Measurements from ENCODE around the gene PAQR9. TPM values are rescaled to one million over a fixed set of nuclear protein-coding genes. Genes with fewer than 3 reads are reported as not detected.

The PAQR9 gene
- total RNA-seq, 1 donor from 2014 or later: 10.7 TPM

GRCh38 chr3:142960322-142960850 lies 3.1 kb downstream of the PAQR9 start:
- DNase-seq (ENCODE audit: low spot score): no peak
- intact Hi-C loops (cut with DNase I): no loop called here

GRCh38 chr3:142958707-142959106 lies 4.8 kb downstream of the PAQR9 start:
- intact Hi-C loops (cut with DNase I): no loop called here
- DNase-seq (ENCODE audit: low spot score): no peak

GRCh38 chr3:142953443-142953842 lies 10.0 kb downstream of the PAQR9 start:
- intact Hi-C loops (cut with DNase I): no loop called here

GRCh38 chr3:142952272-142953193 lies 10.9 kb downstream of the PAQR9 start:
- DNase-seq (ENCODE audit: low spot score): no peak
- intact Hi-C loops (cut with DNase I): no loop called here

More at GRCh38 chr3:142953443-142953842, 10.0 kb downstream of the PAQR9 start:
- no peak for DNase-seq (ENCODE audit: low spot score)

GRCh38 chr3:142951794-142952193 lies 11.7 kb downstream of the PAQR9 start:
- intact Hi-C loops (cut with DNase I): no loop called here
- no peak for DNase-seq (ENCODE audit: low spot score)

GRCh38 chr3:142950972-142951371 lies 12.5 kb downstream of the PAQR9 start:
- intact Hi-C loops (cut with DNase I): no loop called here
- no peak for DNase-seq (ENCODE audit: low spot score)

GRCh38 chr3:142947799-142948575 lies 15.5 kb downstream of the PAQR9 start:
- intact Hi-C loops (cut with DNase I): no loop called here
- no peak for DNase-seq (ENCODE audit: low spot score)

GRCh38 chr3:142947352-142947751 lies 16.1 kb downstream of the PAQR9 start:
- DNase-seq (ENCODE audit: low spot score): no peak
- intact Hi-C loops (cut with DNase I): no loop called here

GRCh38 chr3:142946861-142947260 lies 16.6 kb downstream of the PAQR9 start:
- DNase-seq (ENCODE audit: low spot score): no peak
- intact Hi-C loops (cut with DNase I): no loop called here

- DNase-seq (ENCODE audit: low spot score): no peak
- intact Hi-C loops (cut with DNase I): no loop called here
Observed at GRCh38 chr3:142945023-142945422, 18.5 kb downstream of the PAQR9 start.

GRCh38 chr3:142944342-142944741 lies 19.1 kb downstream of the PAQR9 start:
- DNase-seq (ENCODE audit: low spot score): no peak
- intact Hi-C loops (cut with DNase I): no loop called here

GRCh38 chr3:142943870-142944269 lies 19.6 kb downstream of the PAQR9 start:
- intact Hi-C loops (cut with DNase I): no loop called here
- DNase-seq (ENCODE audit: low spot score): no peak

- intact Hi-C loops (cut with DNase I): no loop called here
- DNase-seq (ENCODE audit: low spot score): no peak
Observed at GRCh38 chr3:142943349-142943748, 20.1 kb downstream of the PAQR9 start.

GRCh38 chr3:142941373-142942123 lies 21.9 kb downstream of the PAQR9 start:
- no peak for DNase-seq (ENCODE audit: low spot score)
- intact Hi-C loops (cut with DNase I): no loop called here

GRCh38 chr3:142940472-142940871 lies 23.0 kb downstream of the PAQR9 start:
- DNase-seq (ENCODE audit: low spot score): no peak
- intact Hi-C loops (cut with DNase I): no loop called here

GRCh38 chr3:142940000-142940399 lies 23.5 kb downstream of the PAQR9 start:
- intact Hi-C loops (cut with DNase I): no loop called here
- no peak for DNase-seq (ENCODE audit: low spot score)

GRCh38 chr3:142935963-142936362 lies 27.5 kb downstream of the PAQR9 start:
- intact Hi-C loops (cut with DNase I): no loop called here
- DNase-seq (ENCODE audit: low spot score): no peak

- intact Hi-C loops (cut with DNase I): loop anchor here (5.0 kb wide), 2 partner anchors 47 to 108 kb away; no protein-coding TSS in a partner anchor
- no peak for DNase-seq (ENCODE audit: low spot score)
Observed at GRCh38 chr3:142934887-142935269, 28.6 kb downstream of the PAQR9 start.

GRCh38 chr3:142934128-142934886 lies 29.2 kb downstream of the PAQR9 start:
- no peak for DNase-seq (ENCODE audit: low spot score)
- intact Hi-C loops (cut with DNase I): loop anchor here (5.0 kb wide), 2 partner anchors 48 to 107 kb away; no protein-coding TSS in a partner anchor
